GM12801 (cell line): ENCODE measurements around the gene MAN2A1.

Experiments used
- TF ChIP-seq, protein P1 (sequence below): IDR thresholded peaks from one replicate; pipeline ENCODE4 v1.5.1; 2011; ENCODE audit warnings: control low read depth; ENCODE audit not compliant: insufficient read length; ENCODE audit errors: extremely low read depth

MAN2A1 gene

DNA sequence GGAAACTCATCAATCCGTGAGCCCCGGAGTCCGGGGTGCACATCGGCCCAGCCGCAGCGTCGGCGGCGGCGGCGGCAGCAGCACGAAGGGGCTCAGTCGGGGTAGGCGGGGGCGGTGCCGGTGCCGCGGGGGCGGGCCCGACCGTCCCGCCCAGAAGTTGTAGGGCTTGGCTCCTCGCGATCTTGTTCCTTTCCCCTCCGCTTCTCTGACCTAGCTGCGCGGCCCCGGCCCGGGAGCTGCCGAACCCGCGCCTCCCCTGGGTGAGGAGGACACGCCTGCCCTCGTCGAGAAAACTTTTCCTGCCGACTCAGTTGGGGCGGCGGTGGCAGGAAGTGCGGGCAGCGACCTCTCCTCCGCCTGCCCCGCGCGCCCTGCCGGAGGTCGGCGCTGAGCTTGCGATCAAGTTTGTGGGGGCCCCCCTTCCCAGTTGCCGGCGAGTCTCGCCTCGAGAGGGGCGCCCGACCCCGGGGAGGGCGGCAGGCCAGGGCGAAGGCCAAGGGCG is at the start of gene MAN2A1:
TSS of gene MAN2A1 (plus strand) at position 188 of the 502 bp plus-strand sequence. CDS start 491 bp downstream, outside the sequence.
- TF ChIP-seq, protein P1, sequence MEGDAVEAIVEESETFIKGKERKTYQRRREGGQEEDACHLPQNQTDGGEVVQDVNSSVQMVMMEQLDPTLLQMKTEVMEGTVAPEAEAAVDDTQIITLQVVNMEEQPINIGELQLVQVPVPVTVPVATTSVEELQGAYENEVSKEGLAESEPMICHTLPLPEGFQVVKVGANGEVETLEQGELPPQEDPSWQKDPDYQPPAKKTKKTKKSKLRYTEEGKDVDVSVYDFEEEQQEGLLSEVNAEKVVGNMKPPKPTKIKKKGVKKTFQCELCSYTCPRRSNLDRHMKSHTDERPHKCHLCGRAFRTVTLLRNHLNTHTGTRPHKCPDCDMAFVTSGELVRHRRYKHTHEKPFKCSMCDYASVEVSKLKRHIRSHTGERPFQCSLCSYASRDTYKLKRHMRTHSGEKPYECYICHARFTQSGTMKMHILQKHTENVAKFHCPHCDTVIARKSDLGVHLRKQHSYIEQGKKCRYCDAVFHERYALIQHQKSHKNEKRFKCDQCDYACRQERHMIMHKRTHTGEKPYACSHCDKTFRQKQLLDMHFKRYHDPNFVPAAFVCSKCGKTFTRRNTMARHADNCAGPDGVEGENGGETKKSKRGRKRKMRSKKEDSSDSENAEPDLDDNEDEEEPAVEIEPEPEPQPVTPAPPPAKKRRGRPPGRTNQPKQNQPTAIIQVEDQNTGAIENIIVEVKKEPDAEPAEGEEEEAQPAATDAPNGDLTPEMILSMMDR = no peak

DNA sequence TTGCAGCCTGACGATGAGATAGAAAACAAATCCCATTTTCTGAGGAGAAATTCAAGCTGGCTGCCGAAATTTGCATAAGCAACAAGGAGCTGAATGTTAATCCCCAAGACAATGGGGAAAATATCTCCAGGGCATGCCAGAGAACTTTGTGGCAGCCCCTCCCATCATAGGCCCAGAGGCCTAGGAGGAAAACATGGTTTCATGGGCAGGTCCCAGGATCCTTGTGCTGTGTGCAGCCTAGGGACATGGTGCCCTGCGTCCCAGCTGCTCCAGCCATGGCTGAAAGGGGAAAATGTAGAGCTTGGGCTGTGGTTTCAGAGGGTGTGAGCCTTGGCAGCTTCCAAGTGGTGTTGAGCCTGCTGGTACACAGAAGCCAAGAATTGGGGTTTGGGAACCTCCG is 48.8 kb upstream of the MAN2A1 start:
- TF ChIP-seq, protein P1 = no peak

DNA sequence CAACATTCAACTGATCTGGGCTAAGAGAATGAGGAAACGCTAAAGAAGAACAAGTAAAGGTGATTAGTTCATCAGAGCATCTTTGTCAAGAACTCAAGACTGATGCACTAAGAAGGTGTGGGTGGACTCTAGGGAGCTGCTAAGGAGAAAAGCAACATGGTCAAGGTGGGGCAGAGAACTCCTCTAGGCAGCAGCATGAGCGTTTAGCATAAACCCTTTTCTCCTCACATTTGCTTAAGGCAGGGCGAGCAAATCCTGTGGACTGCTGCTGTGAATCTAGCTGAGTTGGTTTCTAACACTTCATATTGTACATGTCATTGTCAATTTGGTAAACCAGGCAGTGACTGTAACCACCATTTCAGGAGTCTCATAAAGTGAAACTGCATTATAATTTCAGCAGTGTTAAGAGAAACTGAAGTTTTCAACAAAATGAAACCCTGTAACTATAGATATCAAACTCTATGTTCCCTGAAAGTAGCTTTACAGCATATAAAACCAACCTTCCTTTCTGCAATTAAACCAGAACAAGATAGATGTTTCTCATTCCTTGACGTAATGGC is 45.9 kb upstream of the MAN2A1 start:
- TF ChIP-seq, protein P1 = no peak

DNA sequence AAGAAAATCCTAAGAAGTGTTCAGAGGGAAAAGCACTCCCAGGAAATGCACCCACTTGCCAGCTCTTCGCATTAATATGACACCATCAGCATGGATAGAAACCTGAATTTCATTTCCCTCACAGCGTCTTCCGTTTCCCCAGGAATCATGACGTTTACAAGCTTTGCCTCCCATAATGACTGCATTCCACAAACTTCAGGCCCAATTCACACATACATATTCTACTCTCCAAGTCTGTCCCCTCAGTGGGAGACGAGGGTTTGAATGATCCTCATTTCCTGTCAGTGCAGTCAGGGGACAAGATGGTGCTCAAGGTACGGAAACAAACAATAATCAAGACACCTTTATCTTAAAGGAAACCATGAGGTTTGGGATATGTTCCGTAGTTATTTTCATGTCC is 44.9 kb upstream of the MAN2A1 start:
- TF ChIP-seq, protein P1 = no peak

DNA sequence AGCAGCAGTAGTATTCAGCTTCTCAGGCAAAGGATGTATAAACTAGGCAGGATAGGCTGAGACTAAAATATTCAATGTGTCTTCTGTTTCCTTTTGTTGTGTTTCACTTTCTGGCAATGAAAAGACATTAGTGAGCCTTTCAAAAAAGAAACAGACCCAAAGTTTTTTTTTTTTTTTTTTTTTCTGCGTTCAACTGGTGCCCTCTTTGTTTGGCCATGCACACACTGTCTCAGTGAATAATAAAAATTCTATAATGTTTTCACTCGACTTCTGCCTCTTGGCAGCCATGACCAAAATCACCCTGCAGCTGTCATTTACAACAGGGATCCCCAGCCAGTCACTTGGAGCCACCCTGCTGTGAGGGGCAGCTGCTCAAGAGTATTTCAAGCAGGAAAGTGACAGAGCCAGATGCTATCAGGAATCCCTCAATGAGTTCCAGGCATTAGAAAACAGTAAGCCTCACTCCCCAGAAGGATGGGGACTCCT is 44.0 kb upstream of the MAN2A1 start:
- TF ChIP-seq, protein P1 = no peak

DNA sequence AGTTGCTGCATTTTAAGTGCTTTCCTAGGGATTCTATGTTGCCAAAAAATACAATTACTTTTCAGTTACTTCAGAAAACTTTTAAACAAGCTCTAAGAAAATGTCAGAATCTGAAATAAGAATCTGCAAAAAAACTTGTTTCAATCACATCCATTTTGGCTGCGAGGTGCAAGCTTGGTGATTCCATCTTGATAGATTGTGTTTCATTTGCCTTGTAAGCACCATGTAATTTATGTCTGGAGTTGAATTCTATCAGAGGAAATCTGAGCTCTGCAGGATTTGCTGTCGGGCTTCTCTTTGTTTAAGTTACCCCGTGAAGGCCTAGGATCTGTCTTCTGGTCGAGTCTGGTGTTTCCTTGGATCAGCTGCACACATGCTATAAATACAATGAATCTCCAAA is 40.4 kb upstream of the MAN2A1 start:
- TF ChIP-seq, protein P1 = no peak

DNA sequence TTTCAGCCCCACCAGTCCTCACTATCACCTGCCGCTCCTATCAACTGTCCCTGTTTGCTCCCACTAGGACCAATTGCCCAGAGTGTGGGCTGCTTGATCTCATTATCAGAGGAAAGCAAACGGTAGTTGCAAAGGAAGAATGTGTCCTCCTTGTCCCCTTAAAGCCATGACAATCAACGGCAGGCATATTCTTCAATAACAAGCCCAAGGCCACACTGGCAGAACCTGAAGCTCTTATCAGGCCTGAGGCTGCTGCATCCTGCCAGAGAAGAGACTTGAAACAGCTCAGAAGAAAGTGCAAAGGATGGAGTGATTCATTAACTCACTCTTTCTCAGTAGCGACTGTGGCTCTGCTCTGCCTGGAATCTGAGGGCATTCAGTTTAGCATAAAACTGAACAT is 39.2 kb upstream of the MAN2A1 start:
- TF ChIP-seq, protein P1 = no peak

DNA sequence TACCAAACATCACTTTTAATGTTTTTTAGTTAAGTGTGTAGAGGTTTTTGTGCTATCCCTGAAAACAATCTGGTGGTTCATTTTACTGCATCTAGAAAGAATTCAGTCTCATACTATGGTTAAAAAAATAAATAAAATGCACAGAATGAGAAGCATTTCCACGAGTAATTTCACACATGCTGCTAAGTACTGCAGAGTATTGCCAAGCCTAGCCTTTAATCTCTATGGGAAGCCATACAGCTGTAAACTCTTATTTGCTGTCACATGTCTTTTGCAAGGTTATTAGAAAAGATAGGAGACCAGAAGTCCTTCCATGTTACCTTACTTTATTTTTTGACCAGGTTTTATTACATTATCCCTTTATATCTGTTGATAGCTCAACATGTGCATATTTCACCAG is 37.6 kb upstream of the MAN2A1 start:
- TF ChIP-seq, protein P1 = no peak
